AG04450 (cell line): ENCODE measurements around the gene TMCC2. TPM values are rescaled to one million over a fixed set of nuclear protein-coding genes. Genes with fewer than 3 reads are reported as not detected.

Source experiments
- CTCF ChIA-PET: fragments of 300-600, 350-600 bp; formaldehyde crosslinking; extraction: SDS; loops from one replicate; lab custom pipeline; 2022; ENCODE audit warnings: antibody characterized with exemption, inconsistent platforms; lab: Charles Lee
- POLR2A ChIA-PET: fragments of 350-600 bp; formaldehyde crosslinking; extraction: SDS; loops from one replicate; lab custom pipeline; 2021; ENCODE audit warnings: antibody characterized with exemption, inconsistent platforms; lab: Yijun Ruan, JAX
- DNase-seq: peaks from one replicate; pipeline ENCODE4 v3.0.0-alpha.2; 2011; ENCODE audit warnings: low read depth, low spot score
- H3K27ac ChIP-seq: one replicate; pipeline ENCODE4 v1.5.1; 2012; ENCODE audit warnings: low read depth, low read length, control low read depth
- H3K27me3 ChIP-seq: one replicate; pipeline ENCODE4 v1.6.0; 2012; ENCODE audit warnings: low read length; ENCODE audit not compliant: control insufficient read depth, insufficient read depth
- H3K4me3 ChIP-seq: 2 replicates; pipeline ENCODE4 v1.5.1; 2011; ENCODE audit warnings: mild to moderate bottlenecking, low read depth, low read length, control low read depth
- H3K9me3 ChIP-seq: 2 replicates; pipeline ENCODE4 v1.5.1; 2012; ENCODE audit warnings: low read length; ENCODE audit not compliant: control insufficient read depth, insufficient read depth
- polyA plus RNA-seq: library from polyadenylated mRNA; depleted of rRNA; stranded (reverse); fragments of >200 nt; gene quantifications from 2 replicates; pipeline ENCODE4 v1.2.3, GENCODE V29; 2011
- TF ChIP-seq, protein P1 (sequence below): IDR thresholded peaks from 2 replicates; pipeline ENCODE4 v1.5.1; 2011; ENCODE audit warnings: low read depth, low read length, control low read depth, inconsistent platforms

Gene TMCC2
- polyA plus RNA-seq, 1 experiment = 2.3 TPM

DNA sequence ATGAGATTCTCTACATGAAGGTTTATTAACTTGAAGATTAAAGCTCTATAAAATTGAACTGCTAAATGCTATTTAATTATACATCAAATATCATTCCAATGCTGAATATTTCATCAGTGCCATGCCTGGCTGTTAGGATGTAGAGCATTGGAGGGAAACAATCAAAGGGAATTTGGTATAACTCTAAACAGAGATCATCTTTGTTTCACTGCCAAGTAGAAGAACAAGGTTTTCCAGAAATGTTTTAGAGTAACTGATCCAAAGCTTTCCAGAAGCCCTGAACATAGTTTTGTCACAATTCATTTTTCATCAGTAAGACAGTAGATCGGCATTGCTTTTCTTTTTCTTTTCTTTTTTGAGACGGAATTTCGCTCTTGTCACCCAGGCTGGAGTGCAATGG, 10.3 kb upstream of the TMCC2 start:
- ChIA-PET POLR2A (no interaction called here), CTCF (interaction anchor here (0.6 kb wide), 1 partner anchor 703 kb away, joined by 4 read pairs; no protein-coding TSS in a partner anchor)
- Histone ChIP-seq H3K9me3 (no peaks in the 10 kb centered on the region), H3K27me3 (no peaks in the 10 kb centered on the region), H3K4me3 (no peak overlapping the region), H3K27ac (no peak overlapping the region)
- TF ChIP-seq, protein P1, sequence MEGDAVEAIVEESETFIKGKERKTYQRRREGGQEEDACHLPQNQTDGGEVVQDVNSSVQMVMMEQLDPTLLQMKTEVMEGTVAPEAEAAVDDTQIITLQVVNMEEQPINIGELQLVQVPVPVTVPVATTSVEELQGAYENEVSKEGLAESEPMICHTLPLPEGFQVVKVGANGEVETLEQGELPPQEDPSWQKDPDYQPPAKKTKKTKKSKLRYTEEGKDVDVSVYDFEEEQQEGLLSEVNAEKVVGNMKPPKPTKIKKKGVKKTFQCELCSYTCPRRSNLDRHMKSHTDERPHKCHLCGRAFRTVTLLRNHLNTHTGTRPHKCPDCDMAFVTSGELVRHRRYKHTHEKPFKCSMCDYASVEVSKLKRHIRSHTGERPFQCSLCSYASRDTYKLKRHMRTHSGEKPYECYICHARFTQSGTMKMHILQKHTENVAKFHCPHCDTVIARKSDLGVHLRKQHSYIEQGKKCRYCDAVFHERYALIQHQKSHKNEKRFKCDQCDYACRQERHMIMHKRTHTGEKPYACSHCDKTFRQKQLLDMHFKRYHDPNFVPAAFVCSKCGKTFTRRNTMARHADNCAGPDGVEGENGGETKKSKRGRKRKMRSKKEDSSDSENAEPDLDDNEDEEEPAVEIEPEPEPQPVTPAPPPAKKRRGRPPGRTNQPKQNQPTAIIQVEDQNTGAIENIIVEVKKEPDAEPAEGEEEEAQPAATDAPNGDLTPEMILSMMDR = no peak
- no peak for DNase-seq

DNA sequence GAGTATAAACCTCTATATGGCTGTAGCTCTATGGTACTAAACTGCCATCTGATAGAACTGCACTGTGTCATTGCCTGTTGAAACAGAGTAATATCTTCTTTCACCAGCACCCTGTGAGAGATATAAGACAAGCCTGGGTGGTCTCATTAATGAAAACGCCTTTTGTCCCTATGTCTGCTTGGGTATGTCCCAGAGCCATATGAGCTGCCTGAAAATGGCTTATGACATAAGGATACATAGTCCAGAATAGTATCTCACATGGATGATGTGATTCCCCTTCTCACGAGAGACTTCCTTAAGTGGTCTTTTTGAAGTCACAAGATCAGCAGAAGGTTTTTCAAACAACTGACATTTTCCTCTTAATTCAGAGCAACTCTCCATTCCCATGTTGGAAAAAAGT, 7.3 kb upstream of the TMCC2 start:
- POLR2A ChIA-PET = no interaction called here

DNA sequence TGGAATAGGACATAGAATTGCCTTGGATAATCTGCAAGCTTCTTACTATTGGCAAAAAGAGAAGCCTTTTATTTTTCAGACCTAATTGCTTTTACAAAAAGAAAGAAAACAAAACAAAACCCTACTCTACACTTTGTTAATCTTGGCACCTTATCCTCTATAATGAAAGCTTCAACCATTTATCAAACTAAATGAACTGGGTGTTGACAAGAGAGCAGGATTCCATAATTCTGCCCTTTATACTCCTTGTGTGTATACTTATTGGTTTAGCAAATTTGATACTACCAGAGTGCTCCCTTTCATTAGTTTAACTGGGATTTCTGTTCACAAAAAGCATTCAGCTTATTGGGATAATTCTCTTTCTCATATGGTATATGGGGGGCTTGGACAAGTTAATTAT, 3.0 kb upstream of the TMCC2 start:
- Histone ChIP-seq H3K4me3 (no peak overlapping the region), H3K27ac (no peak overlapping the region), H3K27me3 (peaks cover 2% of the 10 kb centered on the region), H3K9me3 (no peaks in the 10 kb centered on the region; the same call in 1 of the 2 replicates)
- DNase-seq = no peak
- ChIA-PET CTCF (interaction anchor here (1.0 to 6.6 kb wide), 2 partner anchors 31 to 32 kb away, joined by 4 to 107 read pairs; no protein-coding TSS in a partner anchor), POLR2A (no interaction called here)
- TF ChIP-seq, protein P1 = no peak

More for the DNA sequence above, 7.3 kb upstream of the TMCC2 start:
- Histone ChIP-seq H3K9me3 (no peaks in the 10 kb centered on the region), H3K27me3 (no peaks in the 10 kb centered on the region), H3K4me3 (no peak overlapping the region), H3K27ac (no peak overlapping the region)
- TF ChIP-seq, protein P1 = no peak
- CTCF ChIA-PET = interaction anchor here (0.6 to 1.4 kb wide), 2 partner anchors 36 to 39 kb away, joined by 3 read pairs; no protein-coding TSS in a partner anchor
- DNase-seq = no peak

DNA sequence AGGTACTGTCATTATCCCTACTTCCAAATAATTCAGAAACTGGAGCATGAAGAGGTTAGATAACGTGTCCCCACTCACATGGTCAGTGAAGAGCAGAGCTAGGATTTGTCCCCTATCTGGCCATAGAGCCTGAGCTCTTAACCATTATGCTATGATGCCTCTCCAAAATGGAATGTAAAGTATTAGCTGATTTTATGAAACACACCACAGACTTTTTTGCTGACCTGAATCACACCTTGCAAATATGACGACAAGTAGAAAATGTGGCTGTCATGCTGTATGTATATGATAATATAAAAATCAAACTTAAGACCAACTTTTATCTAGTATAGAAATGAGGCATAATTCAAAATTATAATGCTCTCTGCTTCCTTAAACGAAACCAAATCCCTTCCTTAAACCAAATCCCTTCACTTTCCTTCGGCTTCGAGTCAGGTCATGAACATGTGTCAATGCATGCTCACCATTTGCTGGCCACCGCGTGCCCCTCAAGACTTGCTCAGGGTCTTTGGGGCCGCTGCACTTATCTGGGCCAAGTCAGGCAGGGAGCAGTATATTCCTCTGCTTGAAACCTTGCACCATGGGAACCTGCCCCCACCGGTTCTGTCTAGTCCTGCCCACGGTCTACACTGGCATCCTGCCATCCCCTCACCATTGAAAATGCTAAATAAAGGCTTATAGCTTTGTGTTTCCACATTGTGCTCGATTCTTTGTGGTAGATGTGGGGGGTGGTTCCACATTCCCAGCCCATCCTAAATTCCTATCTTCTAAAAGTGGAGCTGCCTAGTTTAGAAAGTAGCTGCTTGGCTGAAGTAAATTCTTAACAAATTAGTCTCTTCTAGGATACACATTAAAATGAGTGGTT, 1.6 kb upstream of the TMCC2 start:
- Histone ChIP-seq H3K27me3 (peaks cover 2% of the 10 kb centered on the region), H3K27ac (no peak overlapping the region), H3K9me3 (no peaks in the 10 kb centered on the region; the same call in 1 of the 2 replicates), H3K4me3 (no peak overlapping the region)
- ChIA-PET CTCF (interaction anchor here (0.8 to 6.6 kb wide), 2 partner anchors 30 to 164 kb away, joined by 3 to 107 read pairs; no protein-coding TSS in a partner anchor), POLR2A (interaction anchor here (2.5 kb wide), 1 partner anchor 75 kb away, joined by 6 read pairs; no protein-coding TSS in a partner anchor)
- TF ChIP-seq, protein P1 = no peak
- DNase-seq = no peak
